Left lung (tissue), 10 donors: Measurements from ENCODE around the gene ATF6. TPM values are rescaled to one million over a fixed set of nuclear protein-coding genes. Genes with fewer than 3 reads are reported as not detected.

ENCODE experiments used
- ATAC-seq: fragments of 200-7000 bp; cut with Tn5 transposase; one replicate; pipeline ENCODE4 v1.9.1; 2020; ENCODE audit warnings: moderate library complexity
- DNase-seq, 4 donors: peaks; one replicate each; pipeline ENCODE4 v3.0.0-alpha.2; 2013 to 2020
- H3K27ac ChIP-seq, 2 donors: fragments of 200-600 bp; sonication (generic) in 1 of 2; one replicate each; pipeline versions ENCODE4 v1.5.0 to v1.8.0; 2020 to 2021
- H3K27me3 ChIP-seq, 2 donors: fragments of 200-600 bp; sonication (generic) in 1 of 2; one replicate each; pipeline versions ENCODE4 v1.5.0 to v1.8.0; 2020 to 2021
- H3K36me3 ChIP-seq, 2 donors: fragments of 200-600 bp; sonication (generic) in 1 of 2; one replicate each; pipeline versions ENCODE4 v1.5.0 to v1.8.0; 2020 to 2021
- H3K4me1 ChIP-seq, 2 donors: fragments of 200-600 bp; one replicate each; pipeline ENCODE4 v1.8.0; 2021
- H3K4me3 ChIP-seq, 2 donors: fragments of 200-600 bp; sonication (generic) in 1 of 2; one replicate each; pipeline versions ENCODE4 v1.5.0 to v1.8.0; 2020 to 2021; ENCODE audit warnings: mild to moderate bottlenecking in 1 of 2
- H3K9me3 ChIP-seq, 2 donors: fragments of 200-600 bp; sonication (generic) in 1 of 2; one replicate each; pipeline versions ENCODE4 v1.5.0 to v1.8.0; 2020 to 2021
- CTCF ChIP-seq, 2 donors: fragments of 200-600 bp; sonication (generic) in 1 of 2; IDR thresholded peaks; one replicate each; pipeline versions ENCODE4 v1.5.0 to v1.8.0; 2021; ENCODE audit warnings: antibody characterized with exemption in 2 of 2
- intact Hi-C, 2 donors: fragments of 100-400 bp; cut with DNase I; formaldehyde crosslinking; loops; one replicate each; pipeline versions ENCODE4 v1.11.2 to v1.14.2; 2022
- polyA plus RNA-seq, 6 donors: library from polyadenylated mRNA; unstranded; fragments of 120-200 nt; gene quantifications; one replicate each; pipeline ENCODE4 v1.2.1, GENCODE V29; 2013; ENCODE audit not compliant: insufficient read length in 6 of 6
- total RNA-seq, 2 donors: library from RNA; stranded (reverse); fragmentation: NEBNext Ultra II Directional; extraction: Animal tissue kit (Norgen Biotek cat#: 25700); gene quantifications; one replicate each; pipeline ENCODE4 v1.2.1, GENCODE V29; 2021
- donor health status: DM: no; HTN: yes; CAD: no.
- donor health status: DM: no; HTN: no; CAD: no.

ATF6 gene
- total and polyA plus RNA-seq, 8 donors, result 26.3 to 32.6 (median 29.5) TPM

DNA sequence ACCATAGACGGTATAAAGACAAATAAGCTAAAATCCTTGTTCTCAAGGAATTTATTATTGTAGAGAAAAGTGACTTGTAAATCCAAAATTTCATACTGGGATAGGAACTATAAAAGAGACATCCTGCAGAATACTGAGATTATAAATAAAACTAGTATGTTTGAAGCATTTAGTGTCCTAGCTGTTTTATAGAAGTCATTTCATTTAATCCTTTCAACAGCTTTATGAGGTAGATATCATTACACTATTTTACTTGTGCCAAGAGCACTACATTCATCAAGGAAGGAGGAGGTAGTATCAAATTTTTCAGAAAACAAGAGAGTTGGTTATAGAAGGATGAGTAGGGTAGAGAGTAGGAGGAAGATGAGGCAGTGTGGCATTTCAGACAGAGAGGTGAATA, 119.6 kb downstream of the ATF6 start:
- H3K9me3 ChIP-seq, result no peaks in the 10 kb centered on the region
- TF ChIP-seq CTCF (IDR thresholded peaks at IDR 0.05), result no peak
- no peak for DNase-seq
- intact Hi-C loops, result no loop called here
- H3K4me3 ChIP-seq, result no peak overlapping the region
- H3K4me1 ChIP-seq, result peaks cover 0 to 4% of the 10 kb centered on the region in 2 donors
- ATAC-seq, result no peak
- H3K27me3 ChIP-seq, result no peaks in the 10 kb centered on the region
- no peak overlapping the region for H3K27ac ChIP-seq
- H3K36me3 ChIP-seq, result peaks cover 0 to 17% of the 10 kb centered on the region in 2 donors

DNA sequence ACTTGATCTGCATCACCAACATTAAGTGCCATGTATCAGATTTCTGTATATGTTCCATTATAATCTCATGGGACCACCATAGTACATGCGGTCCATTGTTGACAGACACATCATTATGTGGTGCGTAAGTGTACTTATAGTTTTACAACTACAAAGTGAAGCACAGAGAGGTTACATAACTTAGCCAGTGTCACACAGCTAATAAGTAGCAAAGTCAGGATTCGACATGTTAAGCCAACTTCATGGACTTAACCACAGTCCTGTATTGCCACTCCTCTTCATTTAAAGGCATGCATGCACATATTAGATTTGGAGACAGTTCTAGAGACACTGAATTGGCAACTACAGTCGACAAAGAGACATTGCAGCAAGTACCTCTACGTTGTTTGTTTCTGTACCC, 120.5 kb downstream of the ATF6 start:
- Histone ChIP-seq H3K4me1 (peaks cover 0 to 4% of the 10 kb centered on the region in 2 donors), H3K36me3 (peaks cover 0 to 26% of the 10 kb centered on the region in 2 donors), H3K27me3 (no peaks in the 10 kb centered on the region), H3K27ac (no peak overlapping the region), H3K9me3 (no peaks in the 10 kb centered on the region), H3K4me3 (no peak overlapping the region)
- no peak for DNase-seq
- ATAC-seq, result no peak
- intact Hi-C loops, result no loop called here
- no peak for TF ChIP-seq CTCF (IDR thresholded peaks at IDR 0.05)

DNA sequence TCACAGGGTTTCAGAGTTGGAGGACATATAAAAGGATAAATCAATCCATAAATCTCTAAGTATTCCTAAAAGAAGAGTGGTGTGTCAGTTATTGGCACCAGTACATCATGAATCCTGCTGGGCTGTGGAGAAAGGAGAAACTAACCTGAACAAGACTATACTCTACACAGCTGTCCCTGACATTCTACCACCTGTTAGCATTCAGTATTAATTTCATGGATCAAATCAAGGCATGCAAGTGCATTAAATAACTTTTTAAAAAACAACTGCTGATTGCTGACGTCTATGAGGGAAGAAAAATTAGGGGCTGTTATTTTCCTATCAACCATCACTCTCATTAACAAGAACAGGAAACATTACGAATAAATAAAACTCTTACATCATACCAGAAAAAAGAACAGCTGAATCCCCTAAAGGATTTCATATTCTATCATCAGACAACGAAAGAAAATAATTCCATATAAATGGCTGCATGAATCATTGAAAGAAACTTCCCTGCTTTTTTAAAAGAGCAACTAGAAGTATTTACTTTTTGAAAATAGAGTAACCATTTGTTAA, 121.7 kb downstream of the ATF6 start:
- Histone ChIP-seq H3K36me3 (peaks cover 0 to 27% of the 10 kb centered on the region in 2 donors), H3K9me3 (no peaks in the 10 kb centered on the region), H3K4me3 (no peak overlapping the region), H3K27ac (no peak overlapping the region), H3K27me3 (no peaks in the 10 kb centered on the region), H3K4me1 (peaks cover 0 to 4% of the 10 kb centered on the region in 2 donors)
- intact Hi-C loops, result no loop called here
- DNase-seq, result no peak
- TF ChIP-seq CTCF (IDR thresholded peaks at IDR 0.05), result no peak
- no peak for ATAC-seq

GRCh38 chr1:161890574-161890973, 124.5 kb downstream of the ATF6 start:
- Histone ChIP-seq H3K4me3 (no peak overlapping the region), H3K27ac (no peak overlapping the region), H3K36me3 (peaks cover 0 to 27% of the 10 kb centered on the region in 2 donors), H3K4me1 (peaks cover 0 to 5% of the 10 kb centered on the region in 2 donors), H3K27me3 (no peaks in the 10 kb centered on the region), H3K9me3 (no peaks in the 10 kb centered on the region)
- intact Hi-C loops, result no loop called here
- peak in 1 of 4 donors; percentile 63 for DNase-seq
- no peak for ATAC-seq
- TF ChIP-seq CTCF (IDR thresholded peaks at IDR 0.05), result no peak

DNA sequence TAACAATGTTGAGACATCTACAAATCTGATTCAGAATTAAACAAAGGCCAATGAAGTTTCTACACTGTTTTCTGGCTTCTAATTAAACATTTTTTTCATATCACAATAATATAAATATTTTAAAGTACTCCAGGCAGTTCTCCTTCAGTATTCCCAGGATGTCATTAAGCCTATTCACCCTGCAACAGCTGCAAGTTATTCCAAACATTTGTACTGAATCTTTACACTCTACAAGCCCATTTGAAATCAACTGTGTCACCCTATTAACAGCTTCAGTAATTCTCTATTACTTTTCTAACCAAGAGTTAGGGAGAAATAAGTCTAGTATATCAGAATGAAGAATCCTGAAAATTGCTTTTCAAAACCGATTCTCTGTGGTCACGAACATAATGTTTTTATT, 133.0 kb downstream of the ATF6 start:
- H3K27me3 ChIP-seq, result no peaks in the 10 kb centered on the region
- no peaks in the 10 kb centered on the region for H3K9me3 ChIP-seq
- no peaks in the 10 kb centered on the region for H3K36me3 ChIP-seq
- DNase-seq (no peak), ATAC-seq (no peak)
- TF ChIP-seq CTCF (IDR thresholded peaks at IDR 0.05), result no peak
- intact Hi-C loops, result no loop called here
- H3K4me3 ChIP-seq, result no peak overlapping the region
- no peaks in the 10 kb centered on the region for H3K4me1 ChIP-seq
- H3K27ac ChIP-seq, result no peak overlapping the region
